Measurements from ENCODE around the gene GNPTG. TPM values are rescaled to one million over a fixed set of nuclear protein-coding genes. Genes with fewer than 3 reads are reported as not detected.

Gene GNPTG
- total and polyA plus RNA-seq, 2 of the 8 experiments (the other 6 are each of a cell fraction or from before 2014, with no cell fraction given) = 26.2 to 51.2 TPM

Other genes starting within 250 kb of the GNPTG start
- gene CACNA1H, start 198.8 kb upstream of the GNPTG start, total RNA-seq (2021; fragmentation: NEBNext Ultra II Directional; extraction: Animal tissue kit (Norgen Biotek cat#: 25700)) = 27.2 and 28.7 TPM in 2 replicates
- gene CACNA1H, start 198.8 kb upstream of the GNPTG start, polyA plus RNA-seq (2011; rRNA removed) = 14.0 and 27.4 TPM in 2 replicates
- not detected in 2 replicates for gene TPSG1, start 126.7 kb upstream of the GNPTG start, total RNA-seq (2021; fragmentation: NEBNext Ultra II Directional; extraction: Animal tissue kit (Norgen Biotek cat#: 25700))
- gene TPSG1, start 126.7 kb upstream of the GNPTG start, polyA plus RNA-seq (2011; rRNA removed) = not detected in 2 replicates
- not detected in 2 replicates for gene TPSB2, start 121.7 kb upstream of the GNPTG start, total RNA-seq (2021; fragmentation: NEBNext Ultra II Directional; extraction: Animal tissue kit (Norgen Biotek cat#: 25700))
- gene TPSB2, start 121.7 kb upstream of the GNPTG start, polyA plus RNA-seq (2011; rRNA removed) = 0.08 TPM in 1 of 2 replicates, not detected in the other
- not detected in 2 replicates for gene TPSAB1, start 111.2 kb upstream of the GNPTG start, total RNA-seq (2021; fragmentation: NEBNext Ultra II Directional; extraction: Animal tissue kit (Norgen Biotek cat#: 25700))
- gene TPSAB1, start 111.2 kb upstream of the GNPTG start, polyA plus RNA-seq (2011; rRNA removed) = 0.09 TPM in 2 replicates
- not detected in 2 replicates for gene TPSD1, start 95.9 kb upstream of the GNPTG start, total RNA-seq (2021; fragmentation: NEBNext Ultra II Directional; extraction: Animal tissue kit (Norgen Biotek cat#: 25700))
- 0.26 and 0.61 TPM in 2 replicates for gene TPSD1, start 95.9 kb upstream of the GNPTG start, polyA plus RNA-seq (2011; rRNA removed)
- gene UBE2I, start 42.3 kb upstream of the GNPTG start, total RNA-seq (2021; fragmentation: NEBNext Ultra II Directional; extraction: Animal tissue kit (Norgen Biotek cat#: 25700)) = 268 and 272 TPM in 2 replicates
- gene UBE2I, start 42.3 kb upstream of the GNPTG start, polyA plus RNA-seq (2011; rRNA removed) = 148 and 162 TPM in 2 replicates
- 6.8 and 7.9 TPM in 2 replicates for gene BAIAP3, start 18.3 kb upstream of the GNPTG start, total RNA-seq (2021; fragmentation: NEBNext Ultra II Directional; extraction: Animal tissue kit (Norgen Biotek cat#: 25700))
- 2.9 and 6.3 TPM in 2 replicates for gene BAIAP3, start 18.3 kb upstream of the GNPTG start, polyA plus RNA-seq (2011; rRNA removed)
- 45.9 and 52.3 TPM in 2 replicates for gene TSR3, start 53 bp upstream of the GNPTG start, total RNA-seq (2021; fragmentation: NEBNext Ultra II Directional; extraction: Animal tissue kit (Norgen Biotek cat#: 25700))
- 43.1 and 66.0 TPM in 2 replicates for gene TSR3, start 53 bp upstream of the GNPTG start, polyA plus RNA-seq (2011; rRNA removed)
- gene UNKL, start 62.8 kb downstream of the GNPTG start, total RNA-seq (2021; fragmentation: NEBNext Ultra II Directional; extraction: Animal tissue kit (Norgen Biotek cat#: 25700)) = 31.8 and 32.1 TPM in 2 replicates
- 25.1 and 32.0 TPM in 2 replicates for gene UNKL, start 62.8 kb downstream of the GNPTG start, polyA plus RNA-seq (2011; rRNA removed)
- gene UQCC4, start 68.8 kb downstream of the GNPTG start, total RNA-seq (2021; fragmentation: NEBNext Ultra II Directional; extraction: Animal tissue kit (Norgen Biotek cat#: 25700)) = 13.4 and 14.9 TPM in 2 replicates
- 33.8 and 35.0 TPM in 2 replicates for gene UQCC4, start 68.8 kb downstream of the GNPTG start, polyA plus RNA-seq (2011; rRNA removed)
- not detected in 2 replicates for gene PERCC1, start 79.1 kb downstream of the GNPTG start, total RNA-seq (2021; fragmentation: NEBNext Ultra II Directional; extraction: Animal tissue kit (Norgen Biotek cat#: 25700))
- gene PERCC1, start 79.1 kb downstream of the GNPTG start, polyA plus RNA-seq (2011; rRNA removed) = not detected in 2 replicates
- 0.88 and 1.3 TPM in 2 replicates for gene CCDC154, start 92.6 kb downstream of the GNPTG start, total RNA-seq (2021; fragmentation: NEBNext Ultra II Directional; extraction: Animal tissue kit (Norgen Biotek cat#: 25700))
- gene CCDC154, start 92.6 kb downstream of the GNPTG start, polyA plus RNA-seq (2011; rRNA removed) = 0.15 and 0.58 TPM in 2 replicates
- 76.5 and 81.5 TPM in 2 replicates for gene CLCN7, start 123.1 kb downstream of the GNPTG start, total RNA-seq (2021; fragmentation: NEBNext Ultra II Directional; extraction: Animal tissue kit (Norgen Biotek cat#: 25700))
- gene CLCN7, start 123.1 kb downstream of the GNPTG start, polyA plus RNA-seq (2011; rRNA removed) = 38.6 and 79.6 TPM in 2 replicates
- not detected in 2 replicates for gene PTX4, start 137.0 kb downstream of the GNPTG start, total RNA-seq (2021; fragmentation: NEBNext Ultra II Directional; extraction: Animal tissue kit (Norgen Biotek cat#: 25700))
- gene PTX4, start 137.0 kb downstream of the GNPTG start, polyA plus RNA-seq (2011; rRNA removed) = not detected in 2 replicates
- 64.8 and 66.4 TPM in 2 replicates for gene TELO2, start 141.4 kb downstream of the GNPTG start, total RNA-seq (2021; fragmentation: NEBNext Ultra II Directional; extraction: Animal tissue kit (Norgen Biotek cat#: 25700))
- 39.3 and 72.9 TPM in 2 replicates for gene TELO2, start 141.4 kb downstream of the GNPTG start, polyA plus RNA-seq (2011; rRNA removed)
- not detected in 2 replicates for gene TMEM204, start 181.7 kb downstream of the GNPTG start, total RNA-seq (2021; fragmentation: NEBNext Ultra II Directional; extraction: Animal tissue kit (Norgen Biotek cat#: 25700))
- gene TMEM204, start 181.7 kb downstream of the GNPTG start, polyA plus RNA-seq (2011; rRNA removed) = 0.03 TPM in 1 of 2 replicates, not detected in the other